PFSK-1 (cell line): ENCODE measurements around the gene COL21A1.

Experiments
- FOXP2 ChIP-seq: optimal IDR thresholded peaks from 2 replicates; pipeline ENCODE3; 2011; ENCODE audit warnings: borderline replicate concordance, control low read depth, inconsistent platforms; ENCODE audit not compliant: insufficient read depth; ENCODE audit errors: extremely low read length, extremely low read depth
- POLR2AphosphoS5 ChIP-seq: IDR thresholded peaks from 2 replicates; pipeline ENCODE4 v1.6.1; 2012; ENCODE audit warnings: low read depth, mild to moderate bottlenecking, control low read depth, low read length, moderate library complexity
- SIN3A ChIP-seq: IDR thresholded peaks from 2 replicates; pipeline ENCODE4 v1.6.1; 2012; ENCODE audit warnings: mild to moderate bottlenecking, low read length, moderate library complexity, borderline replicate concordance; ENCODE audit not compliant: insufficient read depth
- TAF1 ChIP-seq: IDR thresholded peaks from 2 replicates; pipeline ENCODE4 v1.6.1; 2012; ENCODE audit warnings: low read length, control low read depth, borderline replicate concordance; ENCODE audit not compliant: insufficient read depth
- TF ChIP-seq, protein P1 (sequence below), 2 experiments: IDR thresholded peaks; 2 replicates each; pipeline versions ENCODE4 v1.6.1 to v1.8.0; 2011 to 2012; ENCODE audit warnings: low read depth in 2 of 2, low read length in 2 of 2, control low read depth in 1 of 2, inconsistent platforms in 1 of 2, mild to moderate bottlenecking in 1 of 2, moderate library complexity in 1 of 2; ENCODE audit not compliant: insufficient read depth in 1 of 2

COL21A1 gene

DNA sequence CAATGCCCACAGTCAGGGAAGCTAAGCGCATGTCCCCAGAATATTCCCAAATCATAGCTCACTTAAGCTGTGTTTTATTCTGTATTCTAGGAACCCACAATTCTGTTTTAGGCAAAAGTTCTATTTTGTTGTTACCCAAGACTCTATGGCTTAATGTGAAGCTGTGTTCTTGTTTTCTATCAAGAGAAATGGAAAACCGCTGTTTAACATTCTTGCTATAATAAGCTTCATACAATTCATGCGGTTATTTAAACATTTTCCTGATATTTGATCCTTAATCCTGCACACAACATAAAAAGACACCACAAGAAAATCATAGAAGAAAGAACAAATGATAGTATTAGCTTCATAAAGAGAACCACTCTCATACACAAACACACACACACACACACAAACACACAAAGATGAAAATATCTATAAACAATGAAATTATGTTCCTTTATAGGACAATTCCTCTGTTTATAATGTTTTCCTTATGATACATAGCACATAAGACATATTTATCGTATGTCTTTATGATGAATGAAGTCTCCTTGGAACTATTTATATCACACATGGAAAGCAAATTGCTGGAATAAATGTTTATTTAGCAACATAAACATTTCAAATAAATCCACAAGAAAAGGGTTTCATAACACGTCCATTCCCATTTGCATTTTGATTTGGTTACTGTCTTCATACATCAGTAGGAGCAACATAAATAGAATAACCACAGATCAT, 16.4 kb upstream of the COL21A1 start:
- no peak for TF ChIP-seq TAF1
- no peak for TF ChIP-seq FOXP2
- TF ChIP-seq, protein P1, sequence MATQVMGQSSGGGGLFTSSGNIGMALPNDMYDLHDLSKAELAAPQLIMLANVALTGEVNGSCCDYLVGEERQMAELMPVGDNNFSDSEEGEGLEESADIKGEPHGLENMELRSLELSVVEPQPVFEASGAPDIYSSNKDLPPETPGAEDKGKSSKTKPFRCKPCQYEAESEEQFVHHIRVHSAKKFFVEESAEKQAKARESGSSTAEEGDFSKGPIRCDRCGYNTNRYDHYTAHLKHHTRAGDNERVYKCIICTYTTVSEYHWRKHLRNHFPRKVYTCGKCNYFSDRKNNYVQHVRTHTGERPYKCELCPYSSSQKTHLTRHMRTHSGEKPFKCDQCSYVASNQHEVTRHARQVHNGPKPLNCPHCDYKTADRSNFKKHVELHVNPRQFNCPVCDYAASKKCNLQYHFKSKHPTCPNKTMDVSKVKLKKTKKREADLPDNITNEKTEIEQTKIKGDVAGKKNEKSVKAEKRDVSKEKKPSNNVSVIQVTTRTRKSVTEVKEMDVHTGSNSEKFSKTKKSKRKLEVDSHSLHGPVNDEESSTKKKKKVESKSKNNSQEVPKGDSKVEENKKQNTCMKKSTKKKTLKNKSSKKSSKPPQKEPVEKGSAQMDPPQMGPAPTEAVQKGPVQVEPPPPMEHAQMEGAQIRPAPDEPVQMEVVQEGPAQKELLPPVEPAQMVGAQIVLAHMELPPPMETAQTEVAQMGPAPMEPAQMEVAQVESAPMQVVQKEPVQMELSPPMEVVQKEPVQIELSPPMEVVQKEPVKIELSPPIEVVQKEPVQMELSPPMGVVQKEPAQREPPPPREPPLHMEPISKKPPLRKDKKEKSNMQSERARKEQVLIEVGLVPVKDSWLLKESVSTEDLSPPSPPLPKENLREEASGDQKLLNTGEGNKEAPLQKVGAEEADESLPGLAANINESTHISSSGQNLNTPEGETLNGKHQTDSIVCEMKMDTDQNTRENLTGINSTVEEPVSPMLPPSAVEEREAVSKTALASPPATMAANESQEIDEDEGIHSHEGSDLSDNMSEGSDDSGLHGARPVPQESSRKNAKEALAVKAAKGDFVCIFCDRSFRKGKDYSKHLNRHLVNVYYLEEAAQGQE (IDR thresholded peaks at IDR 0.05; ENCODE audit: insufficient read depth in 1 of 2, low read depth in 2 of 2, low read length in 2 of 2): no peak
- no peak for TF ChIP-seq POLR2AphosphoS5
- TF ChIP-seq SIN3A: no peak

DNA sequence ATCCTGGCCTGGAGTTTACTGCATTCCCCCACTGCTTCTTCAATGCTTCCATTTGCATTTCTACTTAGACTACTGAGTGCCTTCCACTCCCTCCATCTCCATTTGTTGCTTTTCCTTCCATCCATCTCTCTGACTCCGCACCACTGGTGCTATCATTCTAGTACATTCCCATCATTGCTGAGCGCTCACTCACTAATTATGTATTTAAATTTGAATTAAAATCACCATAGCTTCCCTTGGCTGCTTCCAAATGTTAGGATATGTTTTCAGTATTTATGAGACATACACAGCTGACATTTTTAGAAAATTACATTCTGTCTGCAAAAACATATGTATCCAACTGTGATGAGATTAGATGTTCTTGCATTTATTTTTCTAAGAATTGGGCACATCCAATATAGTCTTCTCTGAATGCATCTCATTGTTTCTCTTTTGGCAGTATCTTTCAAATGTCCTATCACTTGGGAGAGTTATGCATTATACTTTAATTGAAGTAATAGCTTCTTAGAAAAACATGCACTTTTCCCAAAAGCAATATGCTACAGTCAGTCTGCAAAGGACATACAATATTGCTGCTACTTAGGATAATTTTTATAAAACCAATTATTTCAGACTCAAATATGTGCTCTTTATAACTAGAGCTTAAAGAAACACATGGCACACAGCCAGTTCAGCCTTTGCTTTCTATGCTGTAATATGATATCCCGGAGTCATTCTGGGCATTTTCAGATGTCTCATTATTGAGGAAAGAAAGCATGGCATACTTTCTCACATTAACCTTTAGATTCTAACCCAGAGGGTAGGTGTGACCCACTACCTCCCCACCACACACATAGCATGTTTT, 12.1 kb upstream of the COL21A1 start:
- TF ChIP-seq POLR2AphosphoS5 (no peak), SIN3A (no peak), FOXP2 (no peak), TAF1 (no peak)
- TF ChIP-seq, protein P1 (IDR thresholded peaks at IDR 0.05; ENCODE audit: insufficient read depth in 1 of 2, low read depth in 2 of 2, low read length in 2 of 2): no peak

DNA sequence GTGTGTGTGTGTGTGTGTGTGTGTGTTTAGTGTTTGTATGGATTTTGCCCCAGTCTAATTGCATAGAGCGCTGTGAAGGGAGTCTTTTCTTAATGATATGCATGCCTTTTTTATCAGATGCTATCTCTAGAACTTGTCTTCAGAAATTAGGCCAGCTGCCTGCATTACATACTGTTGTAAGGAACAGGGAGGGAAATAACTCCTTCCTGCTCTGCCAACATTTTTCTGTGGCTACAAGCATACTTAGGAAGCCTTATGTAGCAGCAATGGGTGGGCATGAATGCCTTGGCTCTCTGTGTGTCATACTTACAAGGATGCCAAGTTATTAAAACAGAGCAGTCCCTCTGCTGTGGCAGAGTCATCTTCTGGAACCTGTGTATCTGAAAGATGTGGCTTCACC, 8.0 kb upstream of the COL21A1 start:
- no peak for TF ChIP-seq SIN3A
- TF ChIP-seq TAF1: no peak
- TF ChIP-seq, protein P1 (IDR thresholded peaks at IDR 0.05; ENCODE audit: insufficient read depth in 1 of 2, low read depth in 2 of 2, low read length in 2 of 2): no peak
- TF ChIP-seq FOXP2: no peak
- no peak for TF ChIP-seq POLR2AphosphoS5

DNA sequence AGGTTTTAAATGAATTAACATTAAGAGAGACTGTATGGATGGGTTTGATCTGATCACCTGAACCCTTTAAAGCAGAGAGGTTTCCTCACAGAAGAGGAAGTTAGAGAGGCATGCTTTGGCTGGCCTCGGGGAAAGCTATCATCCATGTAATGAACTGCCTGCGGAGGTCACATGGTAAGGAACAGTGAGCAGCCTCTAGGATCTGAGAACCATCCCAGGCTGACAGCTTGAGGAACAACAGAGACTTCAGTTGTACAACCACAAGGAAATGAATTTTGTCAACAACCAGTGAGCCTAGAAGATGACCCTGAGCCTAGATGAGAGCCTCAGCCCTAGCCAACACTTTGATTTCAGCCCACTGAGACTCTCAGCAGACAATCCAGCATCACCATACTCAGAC, 2.9 kb upstream of the COL21A1 start:
- TF ChIP-seq, protein P1 (IDR thresholded peaks at IDR 0.05; ENCODE audit: insufficient read depth in 1 of 2, low read depth in 2 of 2, low read length in 2 of 2): no peak

DNA sequence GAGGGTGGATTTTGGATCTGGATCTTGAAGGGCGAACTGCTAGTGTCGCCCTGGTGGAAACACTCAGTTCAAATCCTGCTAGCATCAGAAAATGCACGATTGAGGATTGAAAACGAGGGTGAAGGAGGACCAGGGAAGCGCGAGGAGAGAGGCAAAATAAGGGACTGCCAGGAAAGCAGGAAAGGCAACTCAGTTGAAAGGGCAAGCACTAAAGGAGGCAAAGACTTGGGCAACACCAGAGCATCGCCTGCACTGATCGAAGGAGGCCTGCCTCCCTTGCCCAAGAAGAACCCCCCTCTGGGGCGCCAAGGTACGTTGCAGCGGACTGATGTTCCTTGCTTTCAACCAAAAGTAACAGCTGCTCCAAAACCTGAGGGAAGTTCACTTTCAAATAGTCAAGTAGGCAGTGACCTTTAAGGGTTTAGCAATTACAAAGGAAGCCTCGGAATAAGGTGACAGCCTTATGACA, 308 bp upstream of the COL21A1 start:
- no peak for TF ChIP-seq TAF1
- TF ChIP-seq POLR2AphosphoS5: no peak
- TF ChIP-seq, protein P1 (IDR thresholded peaks at IDR 0.05; ENCODE audit: insufficient read depth in 1 of 2, low read depth in 2 of 2, low read length in 2 of 2): no peak
- no peak for TF ChIP-seq SIN3A
- TF ChIP-seq FOXP2: no peak
